Measurements from ENCODE around the gene DLG2. TPM values are rescaled to one million over a fixed set of nuclear protein-coding genes. Genes with fewer than 3 reads are reported as not detected.
"Not testable (repeated sequence)": the region's sequence is repeated elsewhere in the genome, so short reads cannot be mapped to it uniquely, and the experiment has no call there.

Gene DLG2
- total RNA-seq, 4 donors from 2014 or later, result 37.9 to 71.5 (median 44.9) TPM

DNA sequence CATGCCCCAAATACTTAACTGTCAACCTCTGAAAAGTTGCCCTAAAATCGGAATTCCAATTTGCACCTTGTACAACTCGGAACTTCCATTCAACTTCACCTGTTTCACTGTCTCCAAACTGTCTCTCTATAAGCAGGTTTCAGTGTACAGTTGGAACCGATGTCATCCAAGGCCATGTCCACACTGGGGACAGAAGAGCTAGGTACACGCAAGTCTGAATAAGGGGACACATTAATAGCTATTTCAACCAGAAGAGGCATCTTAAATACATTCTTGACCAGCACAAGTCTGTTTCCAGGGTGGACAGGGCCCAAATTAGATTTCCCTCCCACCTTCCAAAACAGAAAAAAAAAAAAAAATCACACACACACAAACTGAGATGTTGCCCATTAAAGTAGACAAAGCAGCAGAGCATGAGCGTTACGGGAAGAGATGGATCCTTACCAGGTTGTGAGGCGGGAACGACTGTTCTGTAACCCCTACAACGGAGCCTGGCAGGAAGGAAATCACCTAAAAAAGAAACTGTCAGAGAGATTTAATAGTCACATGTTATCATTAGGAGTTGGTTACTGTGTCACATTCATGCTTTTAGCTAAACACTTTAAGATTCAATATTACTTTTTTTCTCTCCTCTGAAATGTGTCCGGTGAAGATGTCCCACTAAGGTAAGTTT is 36.1 kb upstream of the DLG2 start:
- H3K36me3 ChIP-seq, result no peaks in the 10 kb centered on the region
- no peaks in the 10 kb centered on the region for H3K9me3 ChIP-seq
- TF ChIP-seq CTCF (IDR thresholded peaks at IDR 0.05), result no peak
- no peak for TF ChIP-seq POLR2A (IDR thresholded peaks at IDR 0.05)
- no peak for TF ChIP-seq EP300 (IDR thresholded peaks at IDR 0.05)
- TF ChIP-seq POLR2AphosphoS5 (IDR thresholded peaks at IDR 0.05), result no peak
- no peaks in the 10 kb centered on the region for H3K27me3 ChIP-seq
- H3K27ac ChIP-seq, result peak overlapping the region; percentile 96
- 2% methylated on average over 10 of the region's 10 CpGs for WGBS
- no peak for DNase-seq (ENCODE audit: low spot score in 2 of 2)
- H3K4me1 ChIP-seq, result peaks cover 54% of the 10 kb centered on the region
- H3K4me3 ChIP-seq, result peak overlapping the region; percentile 77

- 12% methylated on average over 4 of the region's 4 CpGs for WGBS
- Histone ChIP-seq H3K36me3 (peaks cover 3% of the 10 kb centered on the region), H3K27me3 (no peaks in the 10 kb centered on the region), H3K4me1 (peaks cover 54% of the 10 kb centered on the region), H3K9me3 (no peaks in the 10 kb centered on the region), H3K27ac (no peak overlapping the region), H3K4me3 (peak overlapping the region; percentile 77)
- no peak for DNase-seq (ENCODE audit: low spot score in 2 of 2)
- no peak for TF ChIP-seq EP300 (IDR thresholded peaks at IDR 0.05)
- TF ChIP-seq CTCF (IDR thresholded peaks at IDR 0.05), result no peak
- TF ChIP-seq POLR2AphosphoS5 (IDR thresholded peaks at IDR 0.05), result no peak
Measured at GRCh38 chr11:85661972-85662664, 35.0 kb upstream of the DLG2 start.

GRCh38 chr11:85658180-85658579 is 31.0 kb upstream of the DLG2 start:
- WGBS, result 38% methylated on average over 1 of the region's 1 CpG
- peaks cover 44% of the 10 kb centered on the region for H3K4me1 ChIP-seq
- no peak overlapping the region for H3K4me3 ChIP-seq
- H3K9me3 ChIP-seq, result no peaks in the 10 kb centered on the region
- DNase-seq (ENCODE audit: low spot score in 2 of 2), result no peak
- H3K27me3 ChIP-seq, result no peaks in the 10 kb centered on the region
- TF ChIP-seq POLR2AphosphoS5 (IDR thresholded peaks at IDR 0.05) (no peak), POLR2A (IDR thresholded peaks at IDR 0.05) (no peak)
- no peak overlapping the region for H3K27ac ChIP-seq
- peaks cover 17% of the 10 kb centered on the region for H3K36me3 ChIP-seq

- no peaks in the 10 kb centered on the region for H3K9me3 ChIP-seq
- DNase-seq (ENCODE audit: low spot score in 2 of 2), result no peak
- no peak for TF ChIP-seq EP300 (IDR thresholded peaks at IDR 0.05)
- no peak for TF ChIP-seq CTCF (IDR thresholded peaks at IDR 0.05)
- TF ChIP-seq POLR2AphosphoS5 (IDR thresholded peaks at IDR 0.05), result no peak
- no peak for TF ChIP-seq POLR2A (IDR thresholded peaks at IDR 0.05)
- peaks cover 30% of the 10 kb centered on the region for H3K4me1 ChIP-seq
- WGBS, result 81% methylated on average over 1 of the region's 1 CpG
- H3K27ac ChIP-seq, result no peak overlapping the region
- no peak overlapping the region for H3K4me3 ChIP-seq
- no peaks in the 10 kb centered on the region for H3K27me3 ChIP-seq
- H3K36me3 ChIP-seq, result peaks cover 24% of the 10 kb centered on the region
Measured at GRCh38 chr11:85656777-85657176, 29.6 kb upstream of the DLG2 start.

GRCh38 chr11:85654343-85654742 is 27.2 kb upstream of the DLG2 start:
- DNase-seq (ENCODE audit: low spot score in 2 of 2); H3K9me3 ChIP-seq; H3K27ac ChIP-seq; H3K4me3 ChIP-seq; H3K27me3 ChIP-seq: not testable (repeated sequence)
- WGBS, result 96% methylated on average over 4 of the region's 4 CpGs
- H3K4me1 ChIP-seq, result peaks cover 13% of the 10 kb centered on the region
- H3K36me3 ChIP-seq, result peaks cover 26% of the 10 kb centered on the region

- TF ChIP-seq CTCF (IDR thresholded peaks at IDR 0.05), result no peak
- no peak for TF ChIP-seq POLR2AphosphoS5 (IDR thresholded peaks at IDR 0.05)
- TF ChIP-seq EP300 (IDR thresholded peaks at IDR 0.05), result no peak
- no peak for TF ChIP-seq POLR2A (IDR thresholded peaks at IDR 0.05)
- 66% methylated on average over 3 of the region's 3 CpGs for WGBS
- H3K36me3 ChIP-seq, result peaks cover 26% of the 10 kb centered on the region
- H3K9me3 ChIP-seq, result no peaks in the 10 kb centered on the region
- H3K4me1 ChIP-seq, result peaks cover 18% of the 10 kb centered on the region
- H3K27ac ChIP-seq, result no peak overlapping the region
- H3K4me3 ChIP-seq, result no peak overlapping the region
- H3K27me3 ChIP-seq, result no peaks in the 10 kb centered on the region
- DNase-seq (ENCODE audit: low spot score in 2 of 2), result no peak
Measured at GRCh38 chr11:85652786-85653447, 25.8 kb upstream of the DLG2 start.

All from suprapubic skin (tissue), 4 donors.